GM10266 (cell line): ENCODE measurements around the gene LYPD5.

Experiments used
- DNase-seq: peaks from one replicate; pipeline ENCODE4 v3.0.0; 2012; ENCODE audit errors: extremely low spot score
- CTCF ChIP-seq: IDR thresholded peaks from 2 replicates; pipeline ENCODE4 v1.5.1; 2012; ENCODE audit warnings: mild to moderate bottlenecking, low read depth; ENCODE audit not compliant: control insufficient read depth, insufficient read depth; ENCODE audit errors: missing control alignments

LYPD5 gene

GRCh38 chr19:43755256-43755801 is 46.9 kb downstream of the LYPD5 start:
- DNase-seq: peak; percentile 80
- TF ChIP-seq CTCF: no peak

GRCh38 chr19:43754503-43755255 is 47.6 kb downstream of the LYPD5 start, which contains the start of gene SMG9:
SMG9 (minus strand) TSS chr19:43754962; CDS start chr19:43750741, 4,221 bp downstream.
- DNase-seq: peak; percentile 92

GRCh38 chr19:43754253-43754502 is 48.1 kb downstream of the LYPD5 start:
- no peak for TF ChIP-seq CTCF
- no peak for DNase-seq

More at GRCh38 chr19:43754503-43755255, 47.6 kb downstream of the LYPD5 start, which contains the start of gene SMG9:
- no peak for TF ChIP-seq CTCF

- TF ChIP-seq CTCF: no peak
- DNase-seq: no peak
Measured at GRCh38 chr19:43752287-43752875, 49.9 kb downstream of the LYPD5 start.

- no peak for DNase-seq
Measured at GRCh38 chr19:43751466-43752220, 50.6 kb downstream of the LYPD5 start.

GRCh38 chr19:43749898-43750297 is 52.3 kb downstream of the LYPD5 start:
- DNase-seq: no peak
- no peak for TF ChIP-seq CTCF

More at GRCh38 chr19:43751466-43752220, 50.6 kb downstream of the LYPD5 start:
- TF ChIP-seq CTCF: no peak
